Measurements from ENCODE around the gene LRRC4C. TPM values are rescaled to one million over a fixed set of nuclear protein-coding genes. Genes with fewer than 3 reads are reported as not detected.

Gene LRRC4C
- polyA plus RNA-seq, 1 of the 3 experiments (the other 2 are of a cell fraction): 0.16 TPM

DNA sequence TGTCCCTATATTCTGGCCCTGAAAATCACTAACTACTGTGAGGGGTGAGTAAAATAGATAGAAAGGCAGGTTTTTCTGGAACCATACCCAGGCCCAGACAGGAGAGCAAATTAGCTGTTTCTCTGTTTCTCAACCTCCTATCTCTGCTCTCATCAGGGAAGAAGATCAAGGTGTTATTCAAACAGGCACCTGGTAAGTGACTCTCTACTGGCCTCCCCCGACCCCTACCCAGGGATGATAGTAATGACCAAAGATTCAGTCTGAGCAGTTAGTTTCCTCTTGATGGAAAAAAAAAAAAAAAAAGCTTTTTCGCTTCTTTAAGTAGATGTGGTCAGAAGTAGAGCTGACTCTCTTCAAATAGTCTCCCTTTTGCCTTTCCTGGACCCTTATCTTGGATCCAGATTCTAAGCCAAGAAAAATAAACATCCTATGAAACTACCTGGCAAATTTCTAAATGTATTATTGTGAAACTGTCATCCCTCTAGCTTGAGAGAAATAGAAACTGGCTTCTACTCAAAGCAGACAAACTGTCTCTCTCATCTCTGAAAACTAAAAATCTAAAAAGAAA lies 9.9 kb downstream of the LRRC4C start:
- Histone ChIP-seq H3K36me3 (replicated peaks in 1 of 2; ENCODE audit: control insufficient read depth in 1 of 2, insufficient read depth in 2 of 2, low read length in 1 of 2) (no peaks in the 10 kb centered on the region), H3K4me2 (no peak overlapping the region), H3K79me2 (ENCODE audit: insufficient read depth) (no peaks in the 10 kb centered on the region), H3F3A (replicated peaks; ENCODE audit: insufficient read depth) (no peaks in the 10 kb centered on the region), H3K9ac (no peak overlapping the region), H3K9me3 (no peaks in the 10 kb centered on the region), H3K4me3 (ENCODE audit: low read depth in 2 of 2, low read length in 1 of 2) (no peak overlapping the region), H3K9me2 (no peaks in the 10 kb centered on the region), H2AFZ (ENCODE audit: low read depth) (no peak overlapping the region), H3K4me1 (ENCODE audit: control insufficient read depth in 1 of 2, insufficient read depth in 2 of 2, low read depth in 1 of 2, low read length in 1 of 2) (no peaks in the 10 kb centered on the region), H3K27me3 (ENCODE audit: insufficient read depth) (no peaks in the 10 kb centered on the region), H3K27ac (ENCODE audit: low read depth in 2 of 2, low read length in 1 of 2) (no peak overlapping the region), H4K20me1 (ENCODE audit: insufficient read depth) (no peaks in the 10 kb centered on the region)
- ChIA-PET CTCF (interaction anchor here (0.8 to 1.1 kb wide), 5 partner anchors 11 to 1833 kb away, joined by 3 to 4 read pairs (median 3); no protein-coding TSS in a partner anchor), POLR2A (no interaction called here)
- TF ChIP-seq, protein P1, sequence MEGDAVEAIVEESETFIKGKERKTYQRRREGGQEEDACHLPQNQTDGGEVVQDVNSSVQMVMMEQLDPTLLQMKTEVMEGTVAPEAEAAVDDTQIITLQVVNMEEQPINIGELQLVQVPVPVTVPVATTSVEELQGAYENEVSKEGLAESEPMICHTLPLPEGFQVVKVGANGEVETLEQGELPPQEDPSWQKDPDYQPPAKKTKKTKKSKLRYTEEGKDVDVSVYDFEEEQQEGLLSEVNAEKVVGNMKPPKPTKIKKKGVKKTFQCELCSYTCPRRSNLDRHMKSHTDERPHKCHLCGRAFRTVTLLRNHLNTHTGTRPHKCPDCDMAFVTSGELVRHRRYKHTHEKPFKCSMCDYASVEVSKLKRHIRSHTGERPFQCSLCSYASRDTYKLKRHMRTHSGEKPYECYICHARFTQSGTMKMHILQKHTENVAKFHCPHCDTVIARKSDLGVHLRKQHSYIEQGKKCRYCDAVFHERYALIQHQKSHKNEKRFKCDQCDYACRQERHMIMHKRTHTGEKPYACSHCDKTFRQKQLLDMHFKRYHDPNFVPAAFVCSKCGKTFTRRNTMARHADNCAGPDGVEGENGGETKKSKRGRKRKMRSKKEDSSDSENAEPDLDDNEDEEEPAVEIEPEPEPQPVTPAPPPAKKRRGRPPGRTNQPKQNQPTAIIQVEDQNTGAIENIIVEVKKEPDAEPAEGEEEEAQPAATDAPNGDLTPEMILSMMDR (IDR thresholded peaks at IDR 0.05): no peak
- TF ChIP-seq FOXJ3 (CRISPR knock-in tag; IDR thresholded peaks at IDR 0.05): no peak
- TF ChIP-seq SMC3 (IDR thresholded peaks at IDR 0.05; ENCODE audit: low read depth, low read length): no peak
- TF ChIP-seq, protein P2, sequence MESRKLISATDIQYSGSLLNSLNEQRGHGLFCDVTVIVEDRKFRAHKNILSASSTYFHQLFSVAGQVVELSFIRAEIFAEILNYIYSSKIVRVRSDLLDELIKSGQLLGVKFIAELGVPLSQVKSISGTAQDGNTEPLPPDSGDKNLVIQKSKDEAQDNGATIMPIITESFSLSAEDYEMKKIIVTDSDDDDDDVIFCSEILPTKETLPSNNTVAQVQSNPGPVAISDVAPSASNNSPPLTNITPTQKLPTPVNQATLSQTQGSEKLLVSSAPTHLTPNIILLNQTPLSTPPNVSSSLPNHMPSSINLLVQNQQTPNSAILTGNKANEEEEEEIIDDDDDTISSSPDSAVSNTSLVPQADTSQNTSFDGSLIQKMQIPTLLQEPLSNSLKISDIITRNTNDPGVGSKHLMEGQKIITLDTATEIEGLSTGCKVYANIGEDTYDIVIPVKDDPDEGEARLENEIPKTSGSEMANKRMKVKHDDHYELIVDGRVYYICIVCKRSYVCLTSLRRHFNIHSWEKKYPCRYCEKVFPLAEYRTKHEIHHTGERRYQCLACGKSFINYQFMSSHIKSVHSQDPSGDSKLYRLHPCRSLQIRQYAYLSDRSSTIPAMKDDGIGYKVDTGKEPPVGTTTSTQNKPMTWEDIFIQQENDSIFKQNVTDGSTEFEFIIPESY (IDR thresholded peaks at IDR 0.05; ENCODE audit: borderline replicate concordance, low read depth): no peak
- TF ChIP-seq, protein P3, sequence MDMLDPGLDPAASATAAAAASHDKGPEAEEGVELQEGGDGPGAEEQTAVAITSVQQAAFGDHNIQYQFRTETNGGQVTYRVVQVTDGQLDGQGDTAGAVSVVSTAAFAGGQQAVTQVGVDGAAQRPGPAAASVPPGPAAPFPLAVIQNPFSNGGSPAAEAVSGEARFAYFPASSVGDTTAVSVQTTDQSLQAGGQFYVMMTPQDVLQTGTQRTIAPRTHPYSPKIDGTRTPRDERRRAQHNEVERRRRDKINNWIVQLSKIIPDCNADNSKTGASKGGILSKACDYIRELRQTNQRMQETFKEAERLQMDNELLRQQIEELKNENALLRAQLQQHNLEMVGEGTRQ (IDR thresholded peaks at IDR 0.05; ENCODE audit: borderline replicate concordance, low read depth, low read length): no peak
- TF ChIP-seq POLR2AphosphoS5 (IDR thresholded peaks at IDR 0.05; ENCODE audit: low read depth, low read length): no peak
- TF ChIP-seq, protein P4, sequence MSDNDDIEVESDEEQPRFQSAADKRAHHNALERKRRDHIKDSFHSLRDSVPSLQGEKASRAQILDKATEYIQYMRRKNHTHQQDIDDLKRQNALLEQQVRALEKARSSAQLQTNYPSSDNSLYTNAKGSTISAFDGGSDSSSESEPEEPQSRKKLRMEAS (IDR thresholded peaks at IDR 0.05; ENCODE audit: low read depth): no peak
- no peak for TF ChIP-seq RXRA (IDR thresholded peaks at IDR 0.05; ENCODE audit: borderline replicate concordance, low read depth)
- TF ChIP-seq RFX5 (IDR thresholded peaks at IDR 0.05; ENCODE audit: low read length): no peak
- TF ChIP-seq, protein P5, sequence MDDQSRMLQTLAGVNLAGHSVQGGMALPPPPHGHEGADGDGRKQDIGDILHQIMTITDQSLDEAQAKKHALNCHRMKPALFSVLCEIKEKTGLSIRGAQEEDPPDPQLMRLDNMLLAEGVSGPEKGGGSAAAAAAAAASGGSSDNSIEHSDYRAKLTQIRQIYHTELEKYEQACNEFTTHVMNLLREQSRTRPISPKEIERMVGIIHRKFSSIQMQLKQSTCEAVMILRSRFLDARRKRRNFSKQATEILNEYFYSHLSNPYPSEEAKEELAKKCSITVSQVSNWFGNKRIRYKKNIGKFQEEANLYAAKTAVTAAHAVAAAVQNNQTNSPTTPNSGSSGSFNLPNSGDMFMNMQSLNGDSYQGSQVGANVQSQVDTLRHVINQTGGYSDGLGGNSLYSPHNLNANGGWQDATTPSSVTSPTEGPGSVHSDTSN (IDR thresholded peaks at IDR 0.05): no peak
- no peak for TF ChIP-seq NRF1 (IDR thresholded peaks at IDR 0.05; ENCODE audit: low read depth, low read length)
- TF ChIP-seq JUND (IDR thresholded peaks at IDR 0.05): no peak
- no peak for TF ChIP-seq MEF2A (IDR thresholded peaks at IDR 0.05; ENCODE audit: borderline replicate concordance, low read depth)
- no peak for TF ChIP-seq TEAD4 (IDR thresholded peaks at IDR 0.05; ENCODE audit: borderline replicate concordance, insufficient read depth)
- TF ChIP-seq YY1 (IDR thresholded peaks at IDR 0.05; ENCODE audit: low read depth): no peak
- 14% methylated on average over 2 of the region's 2 CpGs for WGBS (ENCODE audit: low lambda C conversion rate)
- DNase-seq: no peak

Data from SK-N-SH (cell line).